Tibial nerve (tissue), 4 donors: Measurements from ENCODE around the gene CDC42BPG. TPM values are rescaled to one million over a fixed set of nuclear protein-coding genes. Genes with fewer than 3 reads are reported as not detected.

Source experiments
- DNase-seq, 2 donors: peaks; one replicate each; pipeline ENCODE4 v3.0.0-alpha.2; 2019; ENCODE audit warnings: low spot score in 2 of 2
- H3K27ac ChIP-seq, 4 donors: fragments of 200-600 bp; sonication (generic) in 3 of 4; one replicate each; pipeline ENCODE4 v1.5.1; 2017 to 2019; ENCODE audit warnings: mild to moderate bottlenecking in 1 of 4
- H3K27me3 ChIP-seq, 2 donors: fragments of 200-600 bp; sonication (generic) in 1 of 2; one replicate each; pipeline versions ENCODE4 v1.5.1 to v1.6.0; 2017 to 2019
- H3K36me3 ChIP-seq, 3 donors: fragments of 200-600 bp; sonication (generic); one replicate each; pipeline ENCODE4 v1.5.1; 2018 to 2019
- H3K4me1 ChIP-seq, 4 donors: fragments of 200-600 bp; sonication (generic) in 3 of 4; one replicate each; pipeline ENCODE4 v1.5.1; 2017 to 2019
- H3K4me3 ChIP-seq, 4 donors: fragments of 200-600 bp; sonication (generic) in 3 of 4; one replicate each; pipeline ENCODE4 v1.5.1; 2017 to 2019; ENCODE audit warnings: mild to moderate bottlenecking in 1 of 4, moderate library complexity in 1 of 4
- H3K9me3 ChIP-seq, 4 donors: fragments of 200-600 bp; sonication (generic) in 3 of 4; one replicate each; pipeline ENCODE4 v1.5.1; 2017 to 2019
- EP300 ChIP-seq, 2 donors: sonication (generic); formaldehyde crosslinking; IDR thresholded peaks; one replicate each; pipeline ENCODE4 v1.6.1; 2017; ENCODE audit warnings: antibody characterized with exemption in 2 of 2, mild to moderate bottlenecking in 1 of 2
- POLR2A ChIP-seq, 2 donors: fragments of 450-650 bp; IDR thresholded peaks; one replicate each; pipeline ENCODE4 v1.6.1; 2017; ENCODE audit warnings: antibody characterized with exemption in 2 of 2, mild to moderate bottlenecking in 2 of 2, moderate library complexity in 2 of 2
- WGBS, 2 donors: methylation state at CpG; one replicate each; pipeline ENCODE4 v1.1.5; 2018; 5-methylcytosine and 5-hydroxymethylcytosine counted together
- total RNA-seq, 4 donors: library from RNA; depleted of rRNA; stranded (reverse); fragments of >200 nt; gene quantifications; one replicate each; pipeline ENCODE4 v1.1.0, GENCODE V29; 2016
- TF ChIP-seq, protein P1 (sequence below), 5 experiments: fragments of 200-600 bp in 3 of 5; fragments of 450-650 bp in 2 of 5; sonication (generic) in 3 of 5; IDR thresholded peaks; one replicate each; pipeline ENCODE4 v1.5.1; 2016 to 2019; ENCODE audit warnings: antibody characterized with exemption in 5 of 5, mild to moderate bottlenecking in 3 of 5, moderate library complexity in 2 of 5

CDC42BPG gene
- total RNA-seq, 4 donors from 2014 or later = under 0.01 to 0.30 (median 0.21) TPM; not detected in 1

DNA sequence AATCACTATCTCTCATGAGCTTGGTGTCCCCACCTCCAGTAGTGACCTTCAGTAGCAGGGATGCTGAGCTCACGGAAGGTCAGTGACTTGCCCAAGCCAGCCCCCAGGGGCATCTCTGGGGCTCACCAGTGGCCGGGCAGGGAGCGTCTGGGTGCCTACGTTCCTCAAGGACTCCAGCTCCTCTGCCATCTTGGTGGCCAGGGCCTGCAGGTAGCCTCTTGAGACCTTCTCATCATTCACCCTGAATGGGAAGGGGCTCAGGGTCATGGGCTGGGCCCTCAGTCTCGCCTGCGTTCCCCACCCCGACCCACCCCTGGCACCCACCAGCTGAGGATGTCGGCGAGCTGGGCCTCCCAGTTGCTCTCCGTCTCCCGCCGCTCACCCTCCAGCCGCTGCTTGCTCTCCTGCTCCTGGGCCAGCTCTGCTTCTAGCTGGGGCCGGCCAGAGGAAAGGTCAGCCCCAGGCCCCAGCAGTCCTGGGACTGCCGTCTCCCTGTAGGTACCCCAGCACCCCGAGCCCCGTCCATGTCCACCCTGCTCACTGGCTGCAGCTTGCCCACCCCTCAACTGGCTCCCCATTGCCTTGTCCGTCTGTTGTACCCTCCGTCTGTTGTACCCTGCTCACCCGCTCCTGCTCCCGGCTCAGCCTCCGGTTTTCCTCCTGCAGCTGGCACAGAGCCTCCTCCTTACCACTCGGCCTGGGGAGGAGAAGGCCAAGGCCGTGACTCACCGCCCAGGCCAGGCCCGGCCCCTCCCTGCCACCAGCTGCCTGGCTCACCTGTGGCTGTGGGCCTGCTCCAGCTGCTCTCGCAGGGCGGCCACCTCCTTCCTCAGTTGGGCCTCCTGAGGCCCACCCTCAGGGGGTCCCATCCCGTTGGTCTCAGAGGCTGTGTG, 9.5 kb downstream of the CDC42BPG start:
- Histone ChIP-seq H3K4me1 (no peaks in the 10 kb centered on the region), H3K27me3 (no peaks in the 10 kb centered on the region), H3K36me3 (no peaks in the 10 kb centered on the region), H3K4me3 (no peak overlapping the region), H3K9me3 (no peaks in the 10 kb centered on the region), H3K27ac (no peak overlapping the region)
- no peak for DNase-seq
- 84 to 86% methylated on average over 29 of the region's 29 CpGs for WGBS, 2 donors
- TF ChIP-seq POLR2A (IDR thresholded peaks at IDR 0.05) (no peak), EP300 (IDR thresholded peaks at IDR 0.05) (no peak)
- TF ChIP-seq, protein P1, sequence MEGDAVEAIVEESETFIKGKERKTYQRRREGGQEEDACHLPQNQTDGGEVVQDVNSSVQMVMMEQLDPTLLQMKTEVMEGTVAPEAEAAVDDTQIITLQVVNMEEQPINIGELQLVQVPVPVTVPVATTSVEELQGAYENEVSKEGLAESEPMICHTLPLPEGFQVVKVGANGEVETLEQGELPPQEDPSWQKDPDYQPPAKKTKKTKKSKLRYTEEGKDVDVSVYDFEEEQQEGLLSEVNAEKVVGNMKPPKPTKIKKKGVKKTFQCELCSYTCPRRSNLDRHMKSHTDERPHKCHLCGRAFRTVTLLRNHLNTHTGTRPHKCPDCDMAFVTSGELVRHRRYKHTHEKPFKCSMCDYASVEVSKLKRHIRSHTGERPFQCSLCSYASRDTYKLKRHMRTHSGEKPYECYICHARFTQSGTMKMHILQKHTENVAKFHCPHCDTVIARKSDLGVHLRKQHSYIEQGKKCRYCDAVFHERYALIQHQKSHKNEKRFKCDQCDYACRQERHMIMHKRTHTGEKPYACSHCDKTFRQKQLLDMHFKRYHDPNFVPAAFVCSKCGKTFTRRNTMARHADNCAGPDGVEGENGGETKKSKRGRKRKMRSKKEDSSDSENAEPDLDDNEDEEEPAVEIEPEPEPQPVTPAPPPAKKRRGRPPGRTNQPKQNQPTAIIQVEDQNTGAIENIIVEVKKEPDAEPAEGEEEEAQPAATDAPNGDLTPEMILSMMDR (IDR thresholded peaks at IDR 0.05) = no peak

DNA sequence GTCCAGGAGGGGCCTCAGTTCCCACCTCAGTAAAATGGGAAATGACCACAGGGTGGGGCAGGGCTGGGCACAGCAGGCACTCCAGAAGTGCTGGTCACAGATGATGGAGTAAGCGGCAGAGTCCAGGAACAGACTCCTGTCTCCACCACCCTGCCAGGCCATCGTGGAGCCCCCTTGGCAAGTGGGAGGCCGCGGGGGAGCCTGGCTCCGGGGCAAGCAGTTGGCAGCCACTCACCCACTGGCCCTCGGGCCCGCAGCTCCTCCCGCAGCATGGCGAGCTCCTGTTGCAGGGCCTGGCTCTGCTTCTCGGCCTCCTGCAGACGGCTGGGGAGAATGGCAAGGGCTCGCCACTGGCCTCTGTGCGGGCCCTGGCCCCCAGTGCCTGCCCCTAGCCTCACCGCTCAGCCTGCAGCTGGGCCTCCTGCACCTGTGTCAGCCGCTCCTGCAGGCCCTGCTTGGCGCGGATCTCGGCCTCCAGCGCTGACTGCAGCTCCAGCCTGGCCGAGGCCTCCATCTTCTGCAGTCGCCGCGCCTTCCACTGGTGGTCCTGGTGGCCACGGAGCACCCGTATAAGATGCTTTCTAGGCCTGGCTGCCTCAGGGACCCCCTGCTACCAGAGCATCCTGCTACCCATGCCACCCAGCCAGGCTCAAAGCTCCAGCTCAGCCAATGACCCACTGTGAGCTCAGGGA, 10.3 kb downstream of the CDC42BPG start:
- no peaks in the 10 kb centered on the region for H3K9me3 ChIP-seq
- H3K4me1 ChIP-seq = no peaks in the 10 kb centered on the region
- no peaks in the 10 kb centered on the region for H3K36me3 ChIP-seq
- no peaks in the 10 kb centered on the region for H3K27me3 ChIP-seq
- TF ChIP-seq, protein P1 (IDR thresholded peaks at IDR 0.05) = no peak
- TF ChIP-seq EP300 (IDR thresholded peaks at IDR 0.05) = no peak
- no peak for TF ChIP-seq POLR2A (IDR thresholded peaks at IDR 0.05)
- no peak overlapping the region for H3K4me3 ChIP-seq
- WGBS, 2 donors = 89 to 93% methylated on average over 13 to 19 of the region's 25 CpGs
- no peak for DNase-seq
- H3K27ac ChIP-seq = no peak overlapping the region

DNA sequence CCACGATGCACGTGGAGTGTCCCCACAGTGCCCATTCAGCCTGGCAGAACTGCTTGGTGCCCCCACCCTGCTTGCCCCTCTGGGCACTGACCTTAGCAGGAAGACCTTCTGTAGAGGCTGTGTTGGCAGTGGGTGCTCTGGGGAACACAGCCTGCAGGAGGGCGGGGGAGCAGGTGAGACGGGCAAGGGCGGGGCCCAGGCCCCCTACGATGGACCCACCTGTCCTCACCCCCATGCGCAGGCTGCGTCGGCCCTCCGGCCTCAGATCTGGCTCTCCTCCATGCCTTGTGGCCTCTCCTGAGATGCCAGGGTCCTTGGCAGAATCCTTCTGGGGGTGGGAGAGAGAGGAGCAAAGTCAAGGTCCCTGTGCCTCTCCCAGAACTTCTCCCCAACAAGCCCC, 10.9 kb downstream of the CDC42BPG start:
- Histone ChIP-seq H3K36me3 (no peaks in the 10 kb centered on the region), H3K4me3 (no peak overlapping the region), H3K4me1 (no peaks in the 10 kb centered on the region), H3K27me3 (no peaks in the 10 kb centered on the region), H3K9me3 (no peaks in the 10 kb centered on the region), H3K27ac (no peak overlapping the region)
- DNase-seq = no peak
- WGBS, 2 donors = 87 to 89% methylated on average over 8 to 10 of the region's 10 CpGs
- TF ChIP-seq, protein P1 (IDR thresholded peaks at IDR 0.05) = no peak
- TF ChIP-seq EP300 (IDR thresholded peaks at IDR 0.05) (no peak), POLR2A (IDR thresholded peaks at IDR 0.05) (no peak)

DNA sequence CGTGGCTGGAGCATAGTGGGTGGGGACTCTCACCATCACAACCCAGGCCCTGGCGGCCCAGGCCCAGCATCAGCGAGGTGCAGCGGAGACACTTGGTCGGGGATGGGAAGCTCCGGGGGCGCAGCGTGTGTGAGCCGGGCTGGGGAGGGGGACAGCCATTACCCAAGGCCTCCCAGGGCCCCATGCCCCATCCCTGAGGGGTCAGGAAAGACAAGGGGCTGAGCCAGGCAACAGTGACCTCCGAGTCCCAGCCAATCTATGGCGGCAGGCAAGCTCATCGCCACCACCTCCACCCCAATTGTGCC, 11.3 kb downstream of the CDC42BPG start:
- Histone ChIP-seq H3K9me3 (no peaks in the 10 kb centered on the region), H3K4me3 (no peak overlapping the region), H3K27ac (no peak overlapping the region), H3K27me3 (no peaks in the 10 kb centered on the region), H3K36me3 (no peaks in the 10 kb centered on the region), H3K4me1 (no peaks in the 10 kb centered on the region)
- no peak for DNase-seq
- WGBS, 2 donors = 71 to 84% methylated on average over 1 to 12 of the region's 12 CpGs
- TF ChIP-seq POLR2A (IDR thresholded peaks at IDR 0.05) = no peak
- no peak for TF ChIP-seq EP300 (IDR thresholded peaks at IDR 0.05)

DNA sequence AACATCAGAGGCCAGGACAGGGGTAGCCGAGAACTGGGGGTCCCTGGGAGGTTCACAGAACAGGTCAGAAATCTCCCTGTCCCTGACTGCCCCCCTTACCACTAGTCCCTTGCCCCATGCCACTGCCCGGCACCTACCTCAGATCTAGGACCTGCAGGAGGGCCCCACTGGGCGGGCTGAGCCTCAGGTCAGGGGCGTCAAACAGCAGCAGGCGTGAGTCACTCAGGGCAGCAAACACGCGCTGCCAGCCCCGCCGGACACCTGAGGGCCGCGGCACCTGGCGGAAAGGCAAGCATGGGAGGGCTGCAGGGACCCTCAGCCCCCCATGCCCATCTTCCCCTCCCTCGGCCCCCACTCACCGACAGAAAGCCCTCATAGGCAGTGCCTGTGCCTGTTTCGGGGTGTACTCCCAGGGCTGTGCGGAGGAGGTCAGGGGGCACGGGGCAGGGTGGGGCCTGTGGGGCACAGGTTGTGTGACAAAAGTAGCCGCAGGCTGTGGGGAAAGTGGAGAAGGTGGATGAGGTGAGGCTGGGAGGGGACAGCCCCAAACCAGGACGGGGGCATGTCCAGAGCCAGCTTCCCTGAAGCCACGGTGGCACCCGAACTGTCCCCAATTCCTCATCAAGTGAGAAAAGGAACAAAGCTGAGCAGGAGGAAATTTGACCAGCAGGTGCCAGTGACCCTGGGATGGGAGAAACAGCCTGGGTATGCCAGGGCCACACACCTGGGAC, 11.8 kb downstream of the CDC42BPG start:
- H3K27ac ChIP-seq = no peak overlapping the region
- no peak for TF ChIP-seq POLR2A (IDR thresholded peaks at IDR 0.05)
- TF ChIP-seq, protein P1 (IDR thresholded peaks at IDR 0.05) = no peak
- no peak for TF ChIP-seq EP300 (IDR thresholded peaks at IDR 0.05)
- no peak overlapping the region for H3K4me3 ChIP-seq
- H3K27me3 ChIP-seq = no peaks in the 10 kb centered on the region
- no peak for DNase-seq
- no peaks in the 10 kb centered on the region for H3K4me1 ChIP-seq
- WGBS, 2 donors = 87 to 89% methylated on average over 11 to 13 of the region's 21 CpGs
- no peaks in the 10 kb centered on the region for H3K9me3 ChIP-seq
- H3K36me3 ChIP-seq = no peaks in the 10 kb centered on the region
